Right lobe of liver (tissue), 6 donors: ENCODE data around the gene COTL1. TPM values are rescaled to one million over a fixed set of nuclear protein-coding genes. Genes with fewer than 3 reads are reported as not detected.
A peak's percentile ranks its signal among the peaks of the same experiment; 100 is the strongest.
"Not testable (repeated sequence)": the region's sequence is repeated elsewhere in the genome, so short reads cannot be mapped to it uniquely, and the experiment has no call there.

ENCODE experiments used
- ATAC-seq, 4 donors: fragments of 200-7000 bp; cut with Tn5 transposase; one replicate each; pipeline ENCODE4 v1.9.1; 2020; ENCODE audit warnings: mild to moderate bottlenecking in 4 of 4, moderate library complexity in 4 of 4
- DNase-seq, 3 donors: peaks; one replicate each; pipeline ENCODE4 v3.0.0-alpha.2; 2020
- H3K27ac ChIP-seq, 3 donors: fragments of 200-600 bp; one replicate each; pipeline ENCODE4 v1.8.0; 2022
- H3K27me3 ChIP-seq, 2 donors: fragments of 200-600 bp; one replicate each; pipeline ENCODE4 v1.8.0; 2022
- H3K36me3 ChIP-seq, 4 donors: fragments of 200-600 bp; sonication (generic) in 1 of 4; one replicate each; pipeline versions ENCODE4 v1.5.1 to v1.8.0; 2017 to 2022; ENCODE audit warnings: control low read depth in 1 of 4
- H3K4me1 ChIP-seq, 4 donors: fragments of 200-600 bp; sonication (generic) in 1 of 4; one replicate each; pipeline versions ENCODE4 v1.5.1 to v1.8.0; 2017 to 2022; ENCODE audit warnings: control low read depth in 1 of 4
- H3K4me3 ChIP-seq, 3 donors: fragments of 200-600 bp; one replicate each; pipeline ENCODE4 v1.8.0; 2022
- H3K9me3 ChIP-seq, 4 donors: fragments of 200-600 bp; sonication (generic) in 1 of 4; one replicate each; pipeline versions ENCODE4 v1.5.1 to v1.8.0; 2017 to 2022; ENCODE audit warnings: control low read depth in 1 of 4
- CTCF ChIP-seq, 4 donors: fragments of 200-600 bp in 3 of 4; fragments of 450-650 bp in 1 of 4; IDR thresholded peaks; one replicate each; pipeline versions ENCODE4 v1.5.1 to v1.8.0; 2016 to 2022; ENCODE audit warnings: antibody characterized with exemption in 4 of 4, mild to moderate bottlenecking in 2 of 4
- POLR2A ChIP-seq: fragments of 450-650 bp; IDR thresholded peaks from one replicate; pipeline ENCODE4 v1.6.1; 2017; ENCODE audit warnings: antibody characterized with exemption, mild to moderate bottlenecking
- WGBS: methylation state at CpG from one replicate; pipeline ENCODE4 v1.1.6; 2018; ENCODE audit warnings: low coverage, low lambda C conversion rate; ENCODE audit not compliant: insufficient coverage; ENCODE audit errors: missing lambda C conversion rate; 5-methylcytosine and 5-hydroxymethylcytosine counted together
- intact Hi-C, 2 donors: fragments of 100-400 bp; cut with DNase I; formaldehyde crosslinking; loops; one replicate each; pipeline versions ENCODE4 v1.11.2 to v1.14.1; 2022
- total RNA-seq, 6 experiments: library from RNA; depleted of rRNA in 2 of 6; stranded (reverse); fragments of >200 nt in 2 of 6; fragmentation: NEBNext Ultra II Directional in 3 of 6; extraction: Animal tissue kit (Norgen Biotek cat#: 25700) in 3 of 6; gene quantifications; one replicate each; pipeline versions ENCODE4 v1.1.0 to v1.2.4, GENCODE V29; 2016 to 2023
- donor health status: DM: no; HTN: yes; CAD: no.
- donor health status: DM: no; HTN: no; CAD: no.
- donor health status: DM: no; HTN: no; CAD: no.
- donor health status: DM: no; HTN: yes; CAD: no.
- donor health status: DM: no; HTN: yes; CAD: no.

Gene COTL1
- total RNA-seq, 6 experiments from 2014 or later: 12.4 to 51.0 (median 18.6) TPM

- H3K27ac ChIP-seq: no peak overlapping the region
- no peaks in the 10 kb centered on the region for H3K36me3 ChIP-seq
- H3K4me3 ChIP-seq: no peak overlapping the region
- intact Hi-C loops: no loop called here
- TF ChIP-seq POLR2A: no peak
- no peak for TF ChIP-seq CTCF (IDR thresholded peaks at IDR 0.05)
- ATAC-seq (peak; percentile 14 to 56 (median 38)), DNase-seq (no peak)
- H3K9me3 ChIP-seq: no peaks in the 10 kb centered on the region
- no peaks in the 10 kb centered on the region for H3K27me3 ChIP-seq
- 65% methylated on average over 10 of the region's 16 CpGs for WGBS
- H3K4me1 ChIP-seq: no peaks in the 10 kb centered on the region
These were observed 55.6 kb downstream of the COTL1 start for GRCh38 chr16:84562174-84562815.

GRCh38 chr16:84561291-84561690 is 56.6 kb downstream of the COTL1 start:
- Histone ChIP-seq H3K36me3 (no peaks in the 10 kb centered on the region), H3K9me3 (no peaks in the 10 kb centered on the region), H3K27me3 (no peaks in the 10 kb centered on the region), H3K27ac (no peak overlapping the region), H3K4me1 (no peaks in the 10 kb centered on the region), H3K4me3 (no peak overlapping the region)
- intact Hi-C loops: no loop called here
- 77% methylated on average over 3 of the region's 7 CpGs for WGBS
- ATAC-seq (no peak), DNase-seq (no peak)
- TF ChIP-seq POLR2A (no peak), CTCF (IDR thresholded peaks at IDR 0.05) (no peak)

GRCh38 chr16:84560269-84560668 is 57.6 kb downstream of the COTL1 start:
- ATAC-seq (no peak), DNase-seq (peak in 1 of 3 donors; percentile 17)
- no peak overlapping the region for H3K4me3 ChIP-seq
- H3K27me3 ChIP-seq: no peaks in the 10 kb centered on the region
- no peak overlapping the region for H3K27ac ChIP-seq
- WGBS: 62% methylated on average over 5 of the region's 5 CpGs
- no peaks in the 10 kb centered on the region for H3K36me3 ChIP-seq
- no peaks in the 10 kb centered on the region for H3K4me1 ChIP-seq
- no peaks in the 10 kb centered on the region for H3K9me3 ChIP-seq
- TF ChIP-seq CTCF (IDR thresholded peaks at IDR 0.05): no peak
- no peak for TF ChIP-seq POLR2A
- intact Hi-C loops: no loop called here

- no peak overlapping the region for H3K27ac ChIP-seq
- no peak overlapping the region for H3K4me3 ChIP-seq
- peak in 1 of 3 donors; percentile 26 for DNase-seq
- WGBS: 59% methylated on average over 7 of the region's 14 CpGs
- no peaks in the 10 kb centered on the region for H3K36me3 ChIP-seq
- no peaks in the 10 kb centered on the region for H3K4me1 ChIP-seq
- H3K9me3 ChIP-seq: no peaks in the 10 kb centered on the region
- intact Hi-C loops: no loop called here
- ATAC-seq: no peak
- TF ChIP-seq POLR2A (no peak), CTCF (IDR thresholded peaks at IDR 0.05) (no peak)
- no peaks in the 10 kb centered on the region for H3K27me3 ChIP-seq
These were observed 58.5 kb downstream of the COTL1 start for GRCh38 chr16:84559311-84559932.

GRCh38 chr16:84558850-84559249 is 59.0 kb downstream of the COTL1 start:
- H3K9me3 ChIP-seq, H3K4me3 ChIP-seq, ATAC-seq, intact Hi-C loops, H3K27me3 ChIP-seq, H3K27ac ChIP-seq, DNase-seq, H3K4me1 ChIP-seq, H3K36me3 ChIP-seq: not testable (repeated sequence)
- 84% methylated on average over 4 of the region's 5 CpGs for WGBS
